ENCODE measurements around the gene SDK2.

The SDK2 gene

GRCh38 chr17:73650617-73651200, 6.5 kb upstream of the SDK2 start:
- Histone ChIP-seq H3K4me1 (ENCODE audit: control insufficient read depth, insufficient read depth, low read length) (no peaks in the 10 kb centered on the region), H3K9me3 (ENCODE audit: control insufficient read depth, insufficient read depth, low read depth, low read length) (no peaks in the 10 kb centered on the region), H3K36me3 (ENCODE audit: control insufficient read depth in 2 of 2, insufficient read depth in 1 of 2, low read length in 2 of 2) (no peaks in the 10 kb centered on the region), H3K27ac (ENCODE audit: extremely low read depth, low read depth, low read length) (no peak overlapping the region), H3K4me3 (ENCODE audit: low read depth, low read length) (no peak overlapping the region)
- no peak for TF ChIP-seq OSR2 (tag by site-specific recombination; IDR thresholded peaks at IDR 0.05)
- ChIA-PET CTCF (interaction anchor here (0.5 to 2.8 kb wide), 14 partner anchors 10 to 1094 kb away, joined by 3 to 20 read pairs (median 3); no protein-coding TSS in a partner anchor), POLR2A (no interaction called here)

- Histone ChIP-seq H3K27ac (ENCODE audit: extremely low read depth, low read depth, low read length) (no peak overlapping the region), H3K36me3 (ENCODE audit: control insufficient read depth in 2 of 2, insufficient read depth in 1 of 2, low read length in 2 of 2) (no peaks in the 10 kb centered on the region), H3K4me1 (ENCODE audit: control insufficient read depth, insufficient read depth, low read length) (no peaks in the 10 kb centered on the region), H3K4me3 (ENCODE audit: low read depth, low read length) (no peak overlapping the region), H3K9me3 (ENCODE audit: control insufficient read depth, insufficient read depth, low read depth, low read length) (no peaks in the 10 kb centered on the region)
- TF ChIP-seq ZNF302 (tag by site-specific recombination; IDR thresholded peaks at IDR 0.05; ENCODE audit: low read depth) (no peak), PBX3 (CRISPR knock-in tag; IDR thresholded peaks at IDR 0.05) (no peak), CTCF (tag by site-specific recombination; IDR thresholded peaks at IDR 0.05) (peak; percentile 24; the same call in 1 of the 2 replicates), MYNN (tag by site-specific recombination; IDR thresholded peaks at IDR 0.05; ENCODE audit: borderline replicate concordance) (no peak), TRIM28 (IDR thresholded peaks at IDR 0.05; ENCODE audit: borderline replicate concordance, low read length) (0 out of 2 replicates have a peak, but pooled peaks have one; percentile 23), ZNF48 (tag by site-specific recombination; IDR thresholded peaks at IDR 0.05) (no peak), ZNF501 (tag by site-specific recombination; IDR thresholded peaks at IDR 0.05) (no peak), ZNF18 (tag by site-specific recombination; IDR thresholded peaks at IDR 0.05) (no peak), ZNF654 (tag by site-specific recombination; IDR thresholded peaks at IDR 0.05; ENCODE audit: low read depth) (peak; percentile 61), ZNF175 (tag by site-specific recombination; IDR thresholded peaks at IDR 0.05) (no peak)
- ChIA-PET POLR2A (no interaction called here), CTCF (interaction anchor here (0.5 to 2.8 kb wide), 17 partner anchors 17 to 1093 kb away, joined by 3 to 20 read pairs (median 4); no protein-coding TSS in a partner anchor)
These were observed 5.9 kb upstream of the SDK2 start for GRCh38 chr17:73650140-73650539.

- no peaks in the 10 kb centered on the region for H3K9me3 ChIP-seq (ENCODE audit: control insufficient read depth, insufficient read depth, low read depth, low read length)
- no peaks in the 10 kb centered on the region for H3K36me3 ChIP-seq (ENCODE audit: control insufficient read depth in 2 of 2, insufficient read depth in 1 of 2, low read length in 2 of 2)
- no peak overlapping the region for H3K27ac ChIP-seq (ENCODE audit: extremely low read depth, low read depth, low read length)
- H3K4me1 ChIP-seq (ENCODE audit: control insufficient read depth, insufficient read depth, low read length): no peaks in the 10 kb centered on the region
- ChIA-PET CTCF (interaction anchor here (0.6 to 2.8 kb wide), 7 partner anchors 32 to 350 kb away, joined by 3 to 20 read pairs (median 5); no protein-coding TSS in a partner anchor), POLR2A (no interaction called here)
- H3K4me3 ChIP-seq (ENCODE audit: low read depth, low read length): no peak overlapping the region
- TF ChIP-seq ZNF514 (tag by site-specific recombination; IDR thresholded peaks at IDR 0.05): no peak
- no peak for TF ChIP-seq ZNF701 (tag by site-specific recombination; IDR thresholded peaks at IDR 0.05)
- TF ChIP-seq KLF16 (tag by site-specific recombination; IDR thresholded peaks at IDR 0.05): no peak
- TF ChIP-seq KLF7 (tag by site-specific recombination; IDR thresholded peaks at IDR 0.05; ENCODE audit: borderline replicate concordance): no peak
- no peak for TF ChIP-seq ZNF311 (tag by site-specific recombination; IDR thresholded peaks at IDR 0.05; ENCODE audit: borderline replicate concordance)
- TF ChIP-seq GLIS2 (tag by site-specific recombination; IDR thresholded peaks at IDR 0.05): no peak
- no peak for TF ChIP-seq ZBTB8A (tag by site-specific recombination; IDR thresholded peaks at IDR 0.05)
- TF ChIP-seq ZBTB44 (tag by site-specific recombination; IDR thresholded peaks at IDR 0.05): no peak
- TF ChIP-seq ZNF660 (tag by site-specific recombination; IDR thresholded peaks at IDR 0.05): no peak
- TF ChIP-seq ZNF501 (tag by site-specific recombination; IDR thresholded peaks at IDR 0.05): no peak
These were observed 4.7 kb upstream of the SDK2 start for GRCh38 chr17:73648974-73649373.
